HCT116 (cell line): Measurements from ENCODE around the gene EXOC6B. TPM values are rescaled to one million over a fixed set of nuclear protein-coding genes. Genes with fewer than 3 reads are reported as not detected.

Source experiments
- ATAC-seq: fragments of 200-7000 bp; cut with Tn5 transposase; 2 replicates; pipeline ENCODE4 v1.9.1; 2020; ENCODE audit warnings: mild to moderate bottlenecking, moderate library complexity
- BruUV-seq: library from RNA; stranded (reverse); fragments of 400-500 nt; replicated peaks from 2 replicates; lab custom pipeline; 2021; lab: Mats Ljungman, UMichigan
- CTCF ChIA-PET: fragments of 300-600 bp; sonication (Branson Sonifier 250); formaldehyde crosslinking; loops from one replicate; lab custom pipeline; 2021; ENCODE audit warnings: antibody characterized with exemption; lab: Charles Lee
- POLR2A ChIA-PET: fragments of 300-600, 350-600 bp; sonication (Branson Sonifier 250); formaldehyde crosslinking; loops from one replicate; lab custom pipeline; 2021; ENCODE audit warnings: antibody characterized with exemption; lab: Charles Lee
- RAD21 ChIA-PET, 2 experiments: fragments of 300-600 bp; sonication (Branson Sonifier 250); formaldehyde crosslinking; loops; one replicate each; lab custom pipeline; 2023; ENCODE audit warnings: low total read pairs in 2 of 2; ENCODE audit not compliant: uncharacterized antibody in 2 of 2, unreplicated experiment in 2 of 2, low non-redundant PET in 1 of 2; lab: Charles Lee
- DNase-seq: peaks from one replicate; pipeline ENCODE4 v3.0.0-alpha.2; 2010; ENCODE audit warnings: low read depth, low spot score
- H2AFZ ChIP-seq: fragments of 200-600 bp; shearing (Covaris generic), sonication (generic); 2 replicates; pipeline ENCODE4 v1.6.1; 2017; ENCODE audit warnings: low read depth, mixed run types, mixed read lengths, antibody characterized with exemption, low read length; ENCODE audit not compliant: poor library complexity, severe bottlenecking
- H3K27ac ChIP-seq: 2 replicates; pipeline ENCODE4 v1.5.1; 2012; ENCODE audit warnings: low read depth, low read length
- H3K27me3 ChIP-seq: fragments of 200-600 bp; sonication (generic); 2 replicates; pipeline ENCODE4 v1.6.1; 2016; ENCODE audit warnings: mixed run types, low read length, mixed read lengths; ENCODE audit not compliant: insufficient read depth
- H3K36me3 ChIP-seq, 2 experiments: fragments of 200-500 bp in 1 of 2; fragments of 200-600 bp in 1 of 2; sonication (Bioruptor generic) in 1 of 2; sonication (generic) in 1 of 2; 2 replicates each; pipeline versions ENCODE4 v1.5.1 to v1.6.1; 2014 to 2016; ENCODE audit warnings: low read length in 2 of 2, inconsistent platforms in 1 of 2, mixed read lengths in 1 of 2, mixed run types in 1 of 2; ENCODE audit not compliant: insufficient read depth in 2 of 2, control insufficient read depth in 1 of 2
- H3K4me1 ChIP-seq, 2 experiments: fragments of 200-600 bp in 1 of 2; sonication (generic) in 1 of 2; 2 replicates each; pipeline versions ENCODE4 v1.5.1 to v1.6.1; 2012 to 2017; ENCODE audit warnings: low read length in 2 of 2, inconsistent platforms in 1 of 2, mild to moderate bottlenecking in 1 of 2, mixed read lengths in 1 of 2, mixed run types in 1 of 2, moderate library complexity in 1 of 2; ENCODE audit not compliant: insufficient read depth in 2 of 2, control insufficient read depth in 1 of 2
- H3K4me2 ChIP-seq: fragments of 200-600 bp; sonication (generic); 2 replicates; pipeline ENCODE4 v1.6.1; 2017; ENCODE audit warnings: mixed run types, low read length, mixed read lengths
- H3K4me3 ChIP-seq, 2 experiments: fragments of 200-600 bp in 1 of 2; sonication (generic) in 1 of 2; replicated peaks in 1 of 2; 2 replicates each; pipeline ENCODE4 v1.5.1; 2011 to 2016; ENCODE audit warnings: low read length in 2 of 2, control low read depth in 1 of 2, low read depth in 1 of 2, mild to moderate bottlenecking in 1 of 2, mixed read lengths in 1 of 2, mixed run types in 1 of 2
- H3K79me2 ChIP-seq: fragments of 200-600 bp; sonication (generic); 2 replicates; pipeline ENCODE4 v1.6.1; 2017; ENCODE audit warnings: mild to moderate bottlenecking, mixed run types, low read length, moderate library complexity, mixed read lengths; ENCODE audit not compliant: insufficient read depth
- H3K9ac ChIP-seq: fragments of 200-600 bp; sonication (generic); 2 replicates; pipeline ENCODE4 v1.6.1; 2016; ENCODE audit warnings: low read length, mixed read lengths
- H3K9me2 ChIP-seq: fragments of 200-600 bp; sonication (generic), shearing (Covaris generic); 2 replicates; pipeline ENCODE4 v1.6.1; 2017; ENCODE audit warnings: mixed run types, mild to moderate bottlenecking, moderate library complexity; ENCODE audit not compliant: insufficient read depth
- H3K9me3 ChIP-seq, 2 experiments: fragments of 200-500 bp in 1 of 2; fragments of 200-600 bp in 1 of 2; sonication (Bioruptor generic) in 1 of 2; sonication (generic) in 1 of 2; 2 replicates each; pipeline ENCODE4 v1.6.1; 2014 to 2017; ENCODE audit warnings: low read length in 2 of 2, mixed read lengths in 2 of 2, inconsistent platforms in 1 of 2, low read depth in 1 of 2, mild to moderate bottlenecking in 1 of 2, mixed run types in 1 of 2, moderate library complexity in 1 of 2; ENCODE audit not compliant: control insufficient read depth in 1 of 2, insufficient read depth in 1 of 2
- H4K20me1 ChIP-seq: fragments of 200-600 bp; sonication (generic), shearing (Covaris generic); 2 replicates; pipeline ENCODE4 v1.6.1; 2017; ENCODE audit warnings: mixed run types, mild to moderate bottlenecking, moderate library complexity; ENCODE audit not compliant: insufficient read depth
- FOSL1 ChIP-seq: IDR thresholded peaks from 2 replicates; pipeline ENCODE4 v1.6.1; 2012; ENCODE audit warnings: low read depth
- RAD21 ChIP-seq: IDR thresholded peaks from 2 replicates; pipeline ENCODE4 v1.6.1; 2012; ENCODE audit warnings: low read depth, mild to moderate bottlenecking
- SIN3A ChIP-seq: IDR thresholded peaks from 2 replicates; pipeline ENCODE4 v1.6.1; 2012; ENCODE audit warnings: low read depth
- ZNF274 ChIP-seq: fragments of 200-500 bp; sonication (Bioruptor generic); IDR thresholded peaks from 2 replicates; pipeline ENCODE4 v1.6.1; 2014; ENCODE audit warnings: mild to moderate bottlenecking, low read depth, low read length, inconsistent platforms
- intact Hi-C: fragments of 100-400 bp; cut with micrococcal nuclease; formaldehyde crosslinking; loops from 2 replicates; pipeline ENCODE4 v1.10.0; 2022
- total RNA-seq: library from RNA; stranded (reverse); gene quantifications from one replicate; pipeline ENCODE4 v1.2.1, GENCODE V29; 2021; ENCODE audit not compliant: unreplicated experiment
- TF ChIP-seq, protein P1 (sequence below), 3 experiments: fragments of 200-600 bp in 1 of 3; sonication (generic) in 1 of 3; IDR thresholded peaks in 2 of 3; conservative IDR thresholded peaks in 1 of 3; 2 replicates each; pipeline ENCODE4 v1.5.1; 2012 to 2017; ENCODE audit warnings: low read depth in 2 of 3, low read length in 2 of 3, antibody characterized with exemption in 1 of 3, borderline replicate concordance in 1 of 3, control low read depth in 1 of 3, mild to moderate bottlenecking in 1 of 3, mixed read lengths in 1 of 3, mixed run types in 1 of 3, moderate library complexity in 1 of 3; ENCODE audit not compliant: insufficient read depth in 1 of 3
- TF ChIP-seq, protein P2 (sequence below): IDR thresholded peaks from 2 replicates; pipeline ENCODE4 v1.6.1; 2012

Gene EXOC6B
- total RNA-seq, 1 experiment from 2014 or later, result 25.4 TPM

DNA sequence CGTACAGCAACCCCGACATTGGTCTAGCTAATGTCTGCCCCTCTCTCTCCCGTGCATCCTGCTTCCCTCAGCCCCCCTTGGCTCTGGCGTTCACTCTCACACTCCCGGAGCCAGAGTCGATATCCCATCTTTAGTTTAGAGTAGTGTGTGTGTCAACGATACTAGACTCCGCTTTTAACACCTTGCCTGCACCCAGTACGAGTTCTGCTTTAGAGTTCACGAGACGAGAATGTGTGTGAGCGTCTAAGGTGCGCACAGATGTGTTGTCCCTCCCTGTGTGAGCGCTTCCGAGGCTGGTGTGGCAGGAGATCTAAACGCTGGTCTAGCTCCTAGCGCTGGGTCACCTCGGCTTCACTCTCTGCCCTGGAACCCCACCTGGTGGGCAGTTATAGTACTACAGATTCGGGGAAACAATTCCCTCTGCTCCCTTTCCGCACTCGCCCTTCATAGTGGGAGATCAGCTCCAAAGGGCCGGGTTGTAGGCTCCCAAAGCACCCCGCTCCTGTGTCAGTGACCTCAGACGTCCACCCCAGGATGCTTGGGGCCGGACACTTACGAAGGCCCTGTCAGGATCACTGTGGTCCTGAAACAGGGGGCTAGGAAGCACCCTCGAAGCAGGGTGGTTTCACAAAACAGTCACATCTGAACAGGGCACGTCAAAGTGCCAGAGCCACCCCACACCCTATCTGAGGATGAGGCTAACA lies 675.5 kb downstream of the EXOC6B start:
- ATAC-seq (peak; percentile 75), DNase-seq (peak; percentile 63)
- ChIA-PET CTCF (interaction anchor here (0.6 to 2.1 kb wide), 34 partner anchors 10 to 712 kb away, joined by 3 to 39 read pairs (median 4); no protein-coding TSS in a partner anchor), POLR2A (interaction anchor here (1.1 kb wide), 2 partner anchors 352 to 429 kb away, joined by 3 read pairs; no protein-coding TSS in a partner anchor), RAD21 (interaction anchor here (0.7 to 1.9 kb wide), 11 partner anchors 155 to 601 kb away, joined by 3 to 15 read pairs (median 5); no protein-coding TSS in a partner anchor)
- intact Hi-C loops, result loop anchor here (1.0 to 5.0 kb wide), 7 partner anchors 226 to 602 kb away; no protein-coding TSS in a partner anchor
- Histone ChIP-seq H3K4me3 (no peak overlapping the region), H3K4me2 (peak overlapping the region; percentile 44), H2AFZ (no peak overlapping the region), H3K4me1 (peaks cover 11 to 34% of the 10 kb centered on the region in 2 experiments; a peak in 3 of 4 replicates), H3K79me2 (no peaks in the 10 kb centered on the region), H3K9me3 (no peaks in the 10 kb centered on the region), H3K27me3 (no peaks in the 10 kb centered on the region), H3K36me3 (no peaks in the 10 kb centered on the region), H3K9ac (no peak overlapping the region), H3K27ac (no peak overlapping the region), H3K9me2 (no peaks in the 10 kb centered on the region), H4K20me1 (no peaks in the 10 kb centered on the region)
- TF ChIP-seq ZNF274, result no peak
- TF ChIP-seq, protein P1, sequence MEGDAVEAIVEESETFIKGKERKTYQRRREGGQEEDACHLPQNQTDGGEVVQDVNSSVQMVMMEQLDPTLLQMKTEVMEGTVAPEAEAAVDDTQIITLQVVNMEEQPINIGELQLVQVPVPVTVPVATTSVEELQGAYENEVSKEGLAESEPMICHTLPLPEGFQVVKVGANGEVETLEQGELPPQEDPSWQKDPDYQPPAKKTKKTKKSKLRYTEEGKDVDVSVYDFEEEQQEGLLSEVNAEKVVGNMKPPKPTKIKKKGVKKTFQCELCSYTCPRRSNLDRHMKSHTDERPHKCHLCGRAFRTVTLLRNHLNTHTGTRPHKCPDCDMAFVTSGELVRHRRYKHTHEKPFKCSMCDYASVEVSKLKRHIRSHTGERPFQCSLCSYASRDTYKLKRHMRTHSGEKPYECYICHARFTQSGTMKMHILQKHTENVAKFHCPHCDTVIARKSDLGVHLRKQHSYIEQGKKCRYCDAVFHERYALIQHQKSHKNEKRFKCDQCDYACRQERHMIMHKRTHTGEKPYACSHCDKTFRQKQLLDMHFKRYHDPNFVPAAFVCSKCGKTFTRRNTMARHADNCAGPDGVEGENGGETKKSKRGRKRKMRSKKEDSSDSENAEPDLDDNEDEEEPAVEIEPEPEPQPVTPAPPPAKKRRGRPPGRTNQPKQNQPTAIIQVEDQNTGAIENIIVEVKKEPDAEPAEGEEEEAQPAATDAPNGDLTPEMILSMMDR (IDR thresholded peaks at IDR 0.05 in 2 of 3, conservative IDR thresholded peaks at IDR 0.05 in 1 of 3; ENCODE audit: borderline replicate concordance in 1 of 3, insufficient read depth in 1 of 3, low read depth in 2 of 3, low read length in 2 of 3), result peak; percentile 70 to 86 (median 77)
- TF ChIP-seq, protein P2, sequence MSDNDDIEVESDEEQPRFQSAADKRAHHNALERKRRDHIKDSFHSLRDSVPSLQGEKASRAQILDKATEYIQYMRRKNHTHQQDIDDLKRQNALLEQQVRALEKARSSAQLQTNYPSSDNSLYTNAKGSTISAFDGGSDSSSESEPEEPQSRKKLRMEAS, result no peak
- no peak for TF ChIP-seq SIN3A
- TF ChIP-seq FOSL1, result no peak
- TF ChIP-seq RAD21, result peak; percentile 95
- no TSS peak for BruUV-seq
